Neuronal stem cell (in vitro differentiated cells): ENCODE results near the gene ZNF681.

ENCODE experiments used
- DNase-seq: peaks from one replicate; pipeline ENCODE4 v3.0.0-alpha.2; 2013; ENCODE audit warnings: low spot score
- H2AFZ ChIP-seq: one replicate; pipeline ENCODE4 v1.6.1; 2013; ENCODE audit warnings: mild to moderate bottlenecking, low read length, inconsistent platforms
- H2AK5ac ChIP-seq: 2 replicates; pipeline ENCODE4 v1.6.1; 2013; ENCODE audit warnings: low read depth, mild to moderate bottlenecking, inconsistent platforms, low read length, moderate library complexity, mixed read lengths
- H2BK120ac ChIP-seq: 2 replicates; pipeline ENCODE4 v1.6.1; 2013; ENCODE audit warnings: low read depth, mild to moderate bottlenecking, inconsistent platforms, low read length, moderate library complexity, mixed read lengths
- H2BK12ac ChIP-seq: one replicate; pipeline ENCODE4 v1.6.1; 2013; ENCODE audit warnings: low read length, inconsistent platforms
- H2BK15ac ChIP-seq: 2 replicates; pipeline ENCODE4 v1.6.1; 2013; ENCODE audit warnings: mild to moderate bottlenecking, low read length, inconsistent platforms, mixed read lengths
- H2BK5ac ChIP-seq: one replicate; pipeline ENCODE4 v1.6.1; 2013; ENCODE audit warnings: inconsistent platforms, mild to moderate bottlenecking, low read length, moderate library complexity
- H3K14ac ChIP-seq: one replicate; pipeline ENCODE4 v1.6.1; 2013; ENCODE audit warnings: low read length, inconsistent platforms
- H3K18ac ChIP-seq: 2 replicates; pipeline ENCODE4 v1.6.1; 2013; ENCODE audit warnings: low read length, inconsistent platforms
- H3K23ac ChIP-seq: 2 replicates; pipeline ENCODE4 v1.6.1; 2013; ENCODE audit warnings: low read depth, mild to moderate bottlenecking, mixed read lengths, low read length, inconsistent platforms; ENCODE audit not compliant: poor library complexity
- H3K27ac ChIP-seq: replicated peaks from 3 replicates; pipeline ENCODE4 v1.5.1; 2013; ENCODE audit warnings: low read length, inconsistent platforms
- H3K27me3 ChIP-seq, 3 experiments: 2 replicates each; pipeline ENCODE4 v1.6.1; 2013; ENCODE audit warnings: low read length in 3 of 3, mild to moderate bottlenecking in 2 of 3, inconsistent platforms in 1 of 3, low read depth in 1 of 3, mixed read lengths in 1 of 3, moderate library complexity in 1 of 3; ENCODE audit not compliant: control insufficient read depth in 3 of 3, insufficient read depth in 3 of 3
- H3K36me3 ChIP-seq, 2 donors: replicated peaks in 1 of 2; 2 replicates each; pipeline ENCODE4 v1.6.1; 2013; ENCODE audit warnings: low read length in 2 of 2; ENCODE audit not compliant: control insufficient read depth in 2 of 2, insufficient read depth in 2 of 2
- H3K4ac ChIP-seq: 2 replicates; pipeline ENCODE4 v1.6.1; 2013; ENCODE audit warnings: inconsistent platforms, mild to moderate bottlenecking, low read length, moderate library complexity
- H3K4me1 ChIP-seq, 2 donors: 1 replicate in 1 of 2; 2 replicates in 1 of 2; pipeline ENCODE4 v1.6.1; 2013; ENCODE audit warnings: low read length in 2 of 2, low read depth in 1 of 2; ENCODE audit not compliant: control insufficient read depth in 2 of 2, insufficient read depth in 1 of 2
- H3K4me2 ChIP-seq: one replicate; pipeline ENCODE4 v1.6.1; 2013; ENCODE audit warnings: mild to moderate bottlenecking, low read length, inconsistent platforms; ENCODE audit not compliant: insufficient read depth, poor library complexity, severe bottlenecking
- H3K4me3 ChIP-seq, 2 donors: 2 replicates each; pipeline ENCODE4 v1.5.1; 2013; ENCODE audit warnings: low read length in 2 of 2, mild to moderate bottlenecking in 2 of 2, inconsistent platforms in 1 of 2, moderate library complexity in 1 of 2
- H3K79me1 ChIP-seq: one replicate; pipeline ENCODE4 v1.6.1; 2013; ENCODE audit warnings: low read depth, mild to moderate bottlenecking, inconsistent platforms, low read length, moderate library complexity
- H3K9ac ChIP-seq: one replicate; pipeline ENCODE4 v1.6.1; 2013; ENCODE audit warnings: mild to moderate bottlenecking, low read depth, low read length, inconsistent platforms; ENCODE audit not compliant: poor library complexity
- H3K9me3 ChIP-seq, 2 donors: replicated peaks in 1 of 2; 2 replicates each; pipeline versions ENCODE3 to v1.6.1; 2013; ENCODE audit warnings: low read length in 2 of 2, mild to moderate bottlenecking in 2 of 2, inconsistent platforms in 1 of 2, low read depth in 1 of 2, mixed read lengths in 1 of 2, moderate library complexity in 1 of 2; ENCODE audit not compliant: control insufficient read depth in 2 of 2, insufficient read depth in 1 of 2
- H4K8ac ChIP-seq: one replicate; pipeline ENCODE4 v1.6.1; 2013; ENCODE audit warnings: low read depth, mild to moderate bottlenecking, inconsistent platforms, low read length, moderate library complexity
- H4K91ac ChIP-seq: one replicate; pipeline ENCODE4 v1.6.1; 2013; ENCODE audit warnings: low read length, low read depth, mild to moderate bottlenecking, inconsistent platforms; ENCODE audit not compliant: poor library complexity
- WGBS, 2 donors: extraction: QIAGEN DNeasy Blood & Tissue Kit; methylation state at CpG; one replicate each; pipeline ENCODE4 v1.1.7; 2013; ENCODE audit warnings: missing lambda C conversion rate in 2 of 2, mixed read lengths in 1 of 2; ENCODE audit not compliant: insufficient read length in 2 of 2, insufficient replicate concordance in 1 of 2; ENCODE audit errors: extremely low coverage in 2 of 2; 5-methylcytosine and 5-hydroxymethylcytosine counted together

Gene ZNF681

DNA sequence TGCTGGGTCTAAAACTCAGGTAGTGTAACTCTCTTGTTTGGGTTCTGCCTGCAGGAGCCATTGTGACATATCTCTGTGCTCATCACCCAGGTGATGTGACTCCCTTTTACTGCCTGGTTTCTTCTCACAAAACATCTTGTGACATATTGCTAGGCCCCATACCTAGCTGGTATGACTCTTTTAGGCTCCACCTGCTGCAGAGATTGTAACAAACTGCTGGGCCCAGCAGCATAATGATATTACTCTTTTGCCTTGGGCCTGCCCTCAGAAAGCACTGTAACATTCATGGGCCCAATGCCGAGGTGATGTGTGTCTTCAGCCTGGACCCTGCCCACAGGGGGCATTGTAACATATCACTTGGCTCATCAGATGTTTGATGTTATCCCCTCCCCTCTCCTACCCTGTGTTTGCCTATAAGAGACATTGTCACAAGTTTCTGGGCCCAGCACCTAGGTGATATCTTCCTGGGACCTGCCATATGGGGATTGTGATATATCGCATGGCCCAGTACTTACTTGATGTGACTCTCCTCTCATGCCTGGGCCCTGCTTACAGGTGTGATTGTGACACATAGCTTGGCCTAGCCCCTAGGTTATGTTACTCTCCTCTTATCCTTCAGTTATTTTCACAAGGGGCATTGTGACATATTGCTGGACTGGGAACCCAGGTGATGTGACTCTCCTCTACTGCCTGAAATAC, 18.0 kb upstream of the ZNF681 start:
- no peak overlapping the region for H3K14ac ChIP-seq
- no peak overlapping the region for H2BK5ac ChIP-seq
- no peak overlapping the region for H2BK15ac ChIP-seq
- no peak overlapping the region for H2AK5ac ChIP-seq
- no peak overlapping the region for H3K18ac ChIP-seq
- H3K23ac ChIP-seq: no peak overlapping the region
- no peak overlapping the region for H3K4me2 ChIP-seq
- no peak overlapping the region for H3K27ac ChIP-seq
- H3K36me3 ChIP-seq: peaks cover 21 to 94% of the 10 kb centered on the region in 2 donors
- no peak overlapping the region for H3K4me3 ChIP-seq
- no peaks in the 10 kb centered on the region for H3K4me1 ChIP-seq
- H4K8ac ChIP-seq: no peak overlapping the region
- H3K27me3 ChIP-seq: no peaks in the 10 kb centered on the region
- WGBS, 2 donors: no CpG with 5 or more reads among the region's 2 CpGs
- no peaks in the 10 kb centered on the region for H3K79me1 ChIP-seq
- no peak overlapping the region for H3K9ac ChIP-seq
- no peak overlapping the region for H2BK12ac ChIP-seq
- no peak overlapping the region for H3K4ac ChIP-seq
- H4K91ac ChIP-seq: no peak overlapping the region
- H2AFZ ChIP-seq: no peak overlapping the region
- peaks cover 0 to 86% of the 10 kb centered on the region in 2 donors for H3K9me3 ChIP-seq
- H2BK120ac ChIP-seq: no peak overlapping the region
- DNase-seq: no peak

DNA sequence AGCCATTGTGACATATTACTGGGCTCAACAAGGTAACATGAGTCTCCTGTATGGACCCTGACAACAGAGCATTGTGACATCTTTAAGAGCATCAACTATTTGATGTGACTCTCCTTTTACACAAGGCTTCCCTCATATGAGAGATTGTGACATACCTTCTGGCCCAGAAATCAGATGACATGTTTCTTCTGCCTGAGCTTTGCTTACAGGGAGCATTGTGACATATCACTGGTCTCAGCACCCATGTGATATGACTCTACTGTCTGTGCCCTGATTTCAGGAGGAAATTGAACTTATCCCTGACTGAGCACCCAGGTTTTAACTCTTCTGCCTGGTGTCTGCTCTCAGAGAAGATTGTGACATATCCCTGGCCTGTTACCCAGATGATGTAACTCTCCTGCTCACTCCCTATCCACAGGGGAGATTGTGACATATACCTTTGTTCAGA, 15.9 kb upstream of the ZNF681 start:
- H3K36me3 ChIP-seq: peaks cover 24 to 94% of the 10 kb centered on the region in 2 donors
- DNase-seq: no peak
- H3K27ac ChIP-seq: no peak overlapping the region
- no peak overlapping the region for H2AK5ac ChIP-seq
- no peak overlapping the region for H4K8ac ChIP-seq
- no peak overlapping the region for H2AFZ ChIP-seq
- H2BK120ac ChIP-seq: no peak overlapping the region
- no peak overlapping the region for H3K9ac ChIP-seq
- H4K91ac ChIP-seq: no peak overlapping the region
- no peaks in the 10 kb centered on the region for H3K27me3 ChIP-seq
- H3K79me1 ChIP-seq: no peaks in the 10 kb centered on the region
- no peak overlapping the region for H2BK12ac ChIP-seq
- peaks cover under 1 to 87% of the 10 kb centered on the region in 2 donors for H3K9me3 ChIP-seq
- no peak overlapping the region for H3K23ac ChIP-seq
- no peak overlapping the region for H3K4me3 ChIP-seq
- no peak overlapping the region for H3K18ac ChIP-seq
- H2BK15ac ChIP-seq: no peak overlapping the region
- H2BK5ac ChIP-seq: no peak overlapping the region
- H3K14ac ChIP-seq: no peak overlapping the region
- no peak overlapping the region for H3K4ac ChIP-seq
- H3K4me2 ChIP-seq: no peak overlapping the region
- no peaks in the 10 kb centered on the region for H3K4me1 ChIP-seq

DNA sequence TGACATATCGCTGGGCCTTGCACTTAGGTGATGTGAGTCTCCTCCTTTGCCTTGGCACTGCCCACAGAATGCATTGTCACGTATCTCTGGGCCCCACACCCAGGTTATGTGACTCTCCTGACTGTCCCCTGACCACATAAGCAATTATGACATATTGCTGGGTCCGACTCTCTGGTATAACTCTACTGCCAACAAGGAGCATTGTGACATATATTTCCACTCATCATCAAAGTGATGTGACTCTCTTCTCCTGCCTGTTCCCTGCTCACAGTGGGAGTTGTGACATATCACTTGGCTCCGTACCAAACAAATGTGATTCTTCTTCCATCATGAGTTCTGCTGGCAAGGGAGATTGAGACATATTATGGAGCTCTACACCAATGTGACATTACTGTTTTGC, 15.4 kb upstream of the ZNF681 start:
- no peak overlapping the region for H3K4ac ChIP-seq
- H3K79me1 ChIP-seq: no peaks in the 10 kb centered on the region
- H4K91ac ChIP-seq: no peak overlapping the region
- H2AFZ ChIP-seq: no peak overlapping the region
- DNase-seq: no peak
- H3K9me3 ChIP-seq: peaks cover 2 to 87% of the 10 kb centered on the region in 2 donors
- no peak overlapping the region for H2BK120ac ChIP-seq
- no peak overlapping the region for H2AK5ac ChIP-seq
- H4K8ac ChIP-seq: no peak overlapping the region
- H3K9ac ChIP-seq: no peak overlapping the region
- H2BK15ac ChIP-seq: no peak overlapping the region
- peaks cover 23 to 94% of the 10 kb centered on the region in 2 donors for H3K36me3 ChIP-seq
- no peak overlapping the region for H3K4me2 ChIP-seq
- no peak overlapping the region for H2BK5ac ChIP-seq
- H3K18ac ChIP-seq: no peak overlapping the region
- no peak overlapping the region for H3K23ac ChIP-seq
- no peak overlapping the region for H2BK12ac ChIP-seq
- no peak overlapping the region for H3K27ac ChIP-seq
- H3K14ac ChIP-seq: no peak overlapping the region
- H3K4me1 ChIP-seq: no peaks in the 10 kb centered on the region
- H3K4me3 ChIP-seq: no peak overlapping the region
- H3K27me3 ChIP-seq: no peaks in the 10 kb centered on the region
- no CpG with 5 or more reads among the region's 4 CpGs for WGBS, 2 donors

DNA sequence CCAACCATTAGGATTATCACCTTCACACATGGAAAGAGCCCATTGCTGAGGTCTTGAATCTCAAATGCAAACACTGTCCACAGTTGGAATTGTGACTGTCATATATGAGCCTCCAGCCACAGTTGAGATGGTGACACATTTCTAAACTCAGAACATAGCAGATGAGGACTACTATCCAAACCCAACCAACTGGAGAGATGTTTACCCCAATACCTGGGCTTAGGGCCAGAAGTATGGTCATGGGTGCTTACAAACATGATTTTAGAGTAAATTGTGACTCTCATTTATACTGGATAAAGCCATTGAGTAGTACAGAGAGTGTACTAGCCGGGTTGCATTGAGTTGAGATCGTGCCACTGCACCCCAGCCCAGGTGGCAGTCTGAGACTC, 14.0 kb upstream of the ZNF681 start:
- Histone ChIP-seq H3K36me3 (peaks cover 22 to 94% of the 10 kb centered on the region in 2 donors), H3K4ac (no peak overlapping the region), H2BK12ac (no peak overlapping the region), H4K91ac (no peak overlapping the region), H2AK5ac (no peak overlapping the region), H3K27ac (no peak overlapping the region), H3K23ac (no peak overlapping the region), H4K8ac (no peak overlapping the region), H3K18ac (no peak overlapping the region), H2BK120ac (no peak overlapping the region), H3K4me1 (no peaks in the 10 kb centered on the region), H3K4me2 (no peak overlapping the region), H3K14ac (no peak overlapping the region), H3K27me3 (no peaks in the 10 kb centered on the region), H2AFZ (no peak overlapping the region), H2BK5ac (no peak overlapping the region), H2BK15ac (no peak overlapping the region), H3K9me3 (peaks cover 2 to 88% of the 10 kb centered on the region in 2 donors), H3K4me3 (no peak overlapping the region), H3K9ac (no peak overlapping the region), H3K79me1 (no peaks in the 10 kb centered on the region)
- DNase-seq: no peak
- WGBS, 2 donors: no CpG with 5 or more reads among the region's 2 CpGs
